NCI-H2171 (cell line): ENCODE measurements around the gene EPM2A.

Source experiments
- DNase-seq: peaks from one replicate; lab custom pipeline; 2025; lab: John Stamatoyannopoulos, UW

Gene EPM2A

DNA sequence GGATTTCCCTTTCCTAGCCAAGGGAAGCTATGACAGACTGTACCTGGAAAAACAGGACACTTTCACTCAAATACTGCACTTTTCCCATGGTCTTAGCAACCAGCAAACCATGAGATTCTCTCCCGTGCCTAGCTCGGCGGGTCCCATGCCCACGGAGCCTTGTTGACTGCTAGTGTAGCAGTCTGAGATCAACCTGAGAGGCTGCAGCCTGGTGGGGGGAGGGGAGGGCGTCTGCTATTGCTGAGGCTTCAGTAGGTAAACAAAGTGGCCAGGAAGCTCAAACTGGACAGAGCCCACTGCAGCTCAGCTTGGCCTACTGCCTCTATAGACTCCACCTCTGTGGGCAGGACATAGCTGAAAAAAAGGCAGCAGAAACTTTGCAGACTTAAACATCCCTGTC is 61.8 kb downstream of the EPM2A start:
- DNase-seq, result no peak

DNA sequence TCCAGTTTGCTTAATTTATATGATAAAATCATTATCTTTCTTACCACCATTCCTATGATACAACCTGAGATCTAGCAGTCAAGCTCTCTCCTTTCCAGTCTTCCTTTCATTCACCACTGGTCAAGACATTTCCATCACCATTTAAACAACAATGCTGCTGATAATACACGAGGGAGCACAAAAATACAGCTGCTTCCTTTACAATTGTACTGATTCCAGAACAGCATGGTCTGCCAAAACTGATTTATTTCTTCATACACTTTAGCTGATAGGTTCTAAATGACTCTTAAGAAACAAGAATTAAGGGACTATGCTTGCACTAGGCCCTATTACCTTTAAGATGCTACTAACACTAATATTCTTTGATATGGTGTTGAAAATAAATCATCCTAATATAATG is 65.0 kb downstream of the EPM2A start:
- DNase-seq, result no peak

GRCh38 chr6:145669627-145670034 is 65.7 kb downstream of the EPM2A start:
- no peak for DNase-seq

DNA sequence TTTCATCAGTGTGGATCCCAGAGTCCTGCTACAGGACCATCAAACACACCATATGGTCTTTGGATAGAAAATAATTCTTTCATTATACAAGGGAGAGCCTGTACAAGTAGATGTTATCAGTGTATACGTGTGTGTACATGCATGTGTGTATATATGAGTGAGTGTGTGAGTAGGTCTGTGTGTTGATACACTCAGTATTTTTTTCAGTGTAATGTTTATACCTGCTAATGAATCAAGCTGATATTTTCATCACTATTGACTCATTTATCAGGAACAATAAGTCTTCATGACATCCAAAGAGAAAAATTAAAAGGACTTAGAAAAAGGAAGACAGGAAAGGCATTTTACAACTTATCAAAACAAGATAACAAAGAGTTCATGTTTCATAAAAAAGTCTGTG is 66.5 kb downstream of the EPM2A start:
- no peak for DNase-seq

GRCh38 chr6:145660676-145661075 is 74.6 kb downstream of the EPM2A start:
- DNase-seq, result no peak

GRCh38 chr6:145656128-145656527 is 79.2 kb downstream of the EPM2A start:
- no peak for DNase-seq

- DNase-seq, result no peak
Measured at GRCh38 chr6:145652572-145652971, 82.7 kb downstream of the EPM2A start.

DNA sequence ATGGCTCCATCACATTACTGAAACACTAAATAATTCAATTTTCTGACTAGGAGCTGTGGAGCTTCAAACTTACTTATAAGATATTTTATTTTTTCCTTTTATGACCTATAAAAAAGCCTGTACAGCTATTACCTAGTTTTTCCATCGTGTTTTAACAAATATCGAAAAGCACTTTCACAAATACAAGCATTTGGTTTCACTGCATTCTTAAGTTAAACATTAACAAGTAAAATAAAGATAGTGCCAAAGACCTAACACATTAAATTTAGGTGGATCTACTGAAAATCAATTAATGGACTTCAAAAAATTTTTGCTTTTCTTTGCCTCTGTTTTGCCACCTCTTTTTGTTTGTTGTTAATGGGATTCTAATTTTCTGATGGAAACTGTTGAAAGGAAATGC is 83.3 kb downstream of the EPM2A start:
- no peak for DNase-seq

- no peak for DNase-seq
Measured at GRCh38 chr6:145648149-145648548, 87.2 kb downstream of the EPM2A start.

- DNase-seq, result no peak
Measured at GRCh38 chr6:145647602-145648001, 87.7 kb downstream of the EPM2A start.

- no peak for DNase-seq
Measured at GRCh38 chr6:145643760-145644159, 91.6 kb downstream of the EPM2A start.

- DNase-seq, result peak; percentile 41
Measured at GRCh38 chr6:145633981-145634627, 101.2 kb downstream of the EPM2A start.

- no peak for DNase-seq
Measured at GRCh38 chr6:145632971-145633370, 102.3 kb downstream of the EPM2A start.

- no peak for DNase-seq
Measured at GRCh38 chr6:145631374-145631773, 103.9 kb downstream of the EPM2A start.

- DNase-seq, result no peak
Measured at GRCh38 chr6:145630598-145630997, 104.7 kb downstream of the EPM2A start.

DNA sequence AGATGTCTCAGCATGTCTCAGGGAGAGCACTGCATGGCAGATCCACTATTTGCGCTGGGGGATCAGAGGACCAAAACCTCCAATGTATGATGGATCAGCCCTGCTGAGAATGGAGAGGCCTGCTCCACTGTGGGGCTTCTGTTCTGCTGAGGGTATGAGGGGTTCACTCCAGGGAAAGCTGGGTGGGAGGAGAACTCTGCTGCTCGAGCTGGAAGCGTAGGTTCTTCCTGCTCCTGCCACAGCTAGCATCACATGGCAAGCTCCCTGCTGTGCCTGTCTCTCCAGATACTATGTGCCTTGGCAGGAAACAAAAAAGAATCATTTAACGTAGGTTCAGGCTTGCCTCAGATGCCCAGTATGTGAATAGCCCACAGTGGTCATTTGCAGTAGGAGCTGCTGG is 105.8 kb downstream of the EPM2A start:
- no peak for DNase-seq

GRCh38 chr6:145627451-145627850 is 107.9 kb downstream of the EPM2A start:
- DNase-seq, result no peak

DNA sequence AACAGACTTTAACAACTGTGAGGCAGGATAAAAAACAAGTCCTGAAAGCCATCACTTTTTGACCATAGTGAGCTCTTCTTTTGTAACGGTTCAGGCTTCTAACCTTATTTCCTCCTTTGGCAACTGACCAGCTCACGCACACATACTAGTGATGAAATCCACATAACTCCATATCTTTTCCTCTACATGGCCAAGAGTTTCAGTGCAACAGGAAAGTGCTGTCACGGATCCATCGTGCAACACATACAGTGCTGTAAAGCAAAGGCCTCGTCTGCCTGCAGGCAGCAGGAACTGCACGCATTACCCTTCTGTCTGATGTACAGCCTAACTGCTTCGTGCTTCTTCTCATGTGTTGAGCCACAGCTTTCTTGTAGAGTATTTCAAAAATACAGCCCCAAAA is 108.5 kb downstream of the EPM2A start:
- DNase-seq, result no peak

DNA sequence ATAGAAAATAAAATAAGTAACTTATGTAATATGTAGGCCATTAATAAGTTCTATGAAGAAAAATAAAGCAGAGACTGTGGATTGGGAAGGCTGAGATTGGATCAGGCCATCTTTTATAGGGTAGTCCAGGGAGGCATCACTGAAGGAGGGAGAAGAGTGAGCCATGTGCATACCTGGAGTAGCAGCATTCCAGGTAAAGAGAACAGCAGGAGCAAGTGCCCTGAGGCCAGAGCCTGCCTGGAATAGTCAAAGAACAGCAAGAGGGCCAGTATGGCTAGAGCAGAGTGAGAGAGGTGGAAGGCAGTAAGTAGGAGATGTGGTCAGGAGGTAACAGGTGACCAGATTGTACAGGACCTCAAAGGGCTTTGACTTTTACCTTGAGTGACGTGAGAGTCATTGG is 112.1 kb downstream of the EPM2A start:
- no peak for DNase-seq

GRCh38 chr6:145621776-145622175 is 113.5 kb downstream of the EPM2A start:
- no peak for DNase-seq

DNA sequence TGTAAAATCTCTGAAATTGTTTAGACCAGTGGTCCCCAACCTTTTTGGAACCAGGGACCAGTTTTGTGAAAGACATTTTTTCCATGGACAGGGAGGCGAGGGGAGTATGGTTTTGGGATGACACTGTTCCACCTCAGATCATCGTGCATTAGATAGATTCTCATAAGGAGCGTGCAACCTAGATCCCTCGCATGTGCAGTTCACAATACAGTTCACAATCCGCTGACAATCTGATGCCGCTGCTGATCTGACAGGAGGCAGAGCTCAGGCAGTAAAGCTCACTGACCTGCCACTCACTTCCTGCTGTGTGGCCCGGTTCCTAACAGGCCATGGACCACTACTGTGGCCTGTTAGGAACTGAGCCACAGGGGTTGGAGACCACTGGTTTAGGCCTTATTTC is 115.2 kb downstream of the EPM2A start:
- DNase-seq, result no peak

- DNase-seq, result no peak
Measured at GRCh38 chr6:145609521-145609920, 125.8 kb downstream of the EPM2A start.

DNA sequence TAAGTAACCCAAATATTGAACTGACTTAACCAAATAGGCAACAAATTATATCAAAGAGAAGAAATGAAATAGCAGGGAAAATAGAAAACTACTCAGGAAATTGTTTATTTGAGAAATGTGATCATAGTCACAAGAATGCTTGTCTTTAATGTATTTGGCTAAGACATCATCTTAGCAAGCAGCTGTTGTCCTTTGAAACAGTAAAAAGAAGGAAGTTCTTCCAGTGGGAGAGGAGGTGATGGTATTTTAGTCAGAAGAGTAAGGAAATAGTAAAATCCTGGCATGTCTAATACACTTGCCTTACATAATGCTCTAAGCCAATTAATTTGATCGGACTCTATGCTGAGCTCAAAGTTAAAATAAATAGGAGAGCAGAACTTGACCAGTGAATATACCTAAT is 126.5 kb downstream of the EPM2A start:
- DNase-seq, result no peak

DNA sequence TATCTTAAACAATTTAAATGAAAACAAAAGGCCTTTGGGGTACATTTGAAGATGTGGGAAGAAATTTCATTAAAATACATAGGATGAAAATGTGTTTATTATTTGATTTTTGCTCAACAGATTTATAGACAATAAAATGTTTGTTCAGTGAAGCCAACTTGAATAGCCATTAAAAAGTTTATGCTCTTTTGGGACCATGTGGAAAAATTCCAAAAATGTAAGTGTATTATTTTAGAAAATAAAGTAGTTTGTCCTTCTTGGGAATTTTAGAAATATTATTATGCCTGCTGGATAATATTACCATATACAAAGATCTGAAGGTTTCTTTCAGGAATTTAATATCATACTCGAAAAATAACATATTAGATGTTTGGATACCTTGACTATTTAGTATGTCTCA is 131.3 kb downstream of the EPM2A start:
- no peak for DNase-seq

GRCh38 chr6:145603424-145603833 is 131.9 kb downstream of the EPM2A start:
- DNase-seq, result no peak
